Measurements from ENCODE around the gene DNAJB2. TPM values are rescaled to one million over a fixed set of nuclear protein-coding genes. Genes with fewer than 3 reads are reported as not detected.
"Not testable (repeated sequence)": the region's sequence is repeated elsewhere in the genome, so short reads cannot be mapped to it uniquely, and the experiment has no call there.

The DNAJB2 gene
- total RNA-seq, 2 experiments from 2014 or later: 43.8 to 47.5 TPM

GRCh38 chr2:219297766-219298456 is 18.7 kb downstream of the DNAJB2 start:
- Mint-ChIP-seq H3K27ac (no peak overlapping the region), H3K27me3 (peaks cover 11% of the 10 kb centered on the region), H3K4me3 (no peak overlapping the region)

GRCh38 chr2:219298759-219299371 is 19.7 kb downstream of the DNAJB2 start:
- Mint-ChIP-seq H3K27ac (no peak overlapping the region), H3K36me3 (no peaks in the 10 kb centered on the region), H3K4me3 (peak overlapping the region; percentile 65), H3K27me3 (peaks cover 11% of the 10 kb centered on the region), H3K9me3 (no peaks in the 10 kb centered on the region), H3K4me1 (peaks cover 23% of the 10 kb centered on the region)
- DNase-seq: peak; percentile 86

More at GRCh38 chr2:219297766-219298456, 18.7 kb downstream of the DNAJB2 start:
- Mint-ChIP-seq H3K4me1 (peaks cover 25% of the 10 kb centered on the region), H3K36me3 (no peaks in the 10 kb centered on the region), H3K9me3 (no peaks in the 10 kb centered on the region)
- no peak for DNase-seq

- Mint-ChIP-seq H3K4me1 (peaks cover 18% of the 10 kb centered on the region), H3K27me3 (peaks cover 11% of the 10 kb centered on the region), H3K36me3 (no peaks in the 10 kb centered on the region), H3K4me3 (peak overlapping the region; percentile 65), H3K27ac (no peak overlapping the region), H3K9me3 (no peaks in the 10 kb centered on the region)
- DNase-seq: no peak
Observed at GRCh38 chr2:219299372-219299760, 20.2 kb downstream of the DNAJB2 start.

- Mint-ChIP-seq H3K4me1 (peaks cover 15% of the 10 kb centered on the region), H3K4me3 (no peak overlapping the region), H3K27ac (no peak overlapping the region), H3K9me3 (no peaks in the 10 kb centered on the region), H3K36me3 (no peaks in the 10 kb centered on the region), H3K27me3 (peaks cover 14% of the 10 kb centered on the region)
- DNase-seq: no peak
Observed at GRCh38 chr2:219300022-219300421, 20.9 kb downstream of the DNAJB2 start.

- Mint-ChIP-seq H3K4me3 (no peak overlapping the region), H3K9me3 (no peaks in the 10 kb centered on the region), H3K27me3 (peaks cover 36% of the 10 kb centered on the region), H3K4me1 (peaks cover 2% of the 10 kb centered on the region), H3K27ac (no peak overlapping the region), H3K36me3 (no peaks in the 10 kb centered on the region)
- DNase-seq: no peak
Observed at GRCh38 chr2:219302412-219302968, 23.3 kb downstream of the DNAJB2 start.

- Mint-ChIP-seq H3K4me3 (no peak overlapping the region), H3K4me1 (peaks cover 5% of the 10 kb centered on the region), H3K27me3 (peaks cover 51% of the 10 kb centered on the region), H3K27ac (no peak overlapping the region), H3K36me3 (no peaks in the 10 kb centered on the region), H3K9me3 (no peaks in the 10 kb centered on the region)
- DNase-seq: no peak
Observed at GRCh38 chr2:219304223-219304622, 25.1 kb downstream of the DNAJB2 start.

- peaks cover 59% of the 10 kb centered on the region for H3K27me3 Mint-ChIP-seq
Observed at GRCh38 chr2:219306047-219306446, 26.9 kb downstream of the DNAJB2 start.

GRCh38 chr2:219308142-219309101 is 29.3 kb downstream of the DNAJB2 start:
- peaks cover 5% of the 10 kb centered on the region for H3K4me1 Mint-ChIP-seq
- no peak overlapping the region for H3K27ac Mint-ChIP-seq
- H3K4me3 Mint-ChIP-seq: no peak overlapping the region
- H3K36me3 Mint-ChIP-seq: no peaks in the 10 kb centered on the region
- peak; percentile 74 for DNase-seq
- peaks cover 62% of the 10 kb centered on the region for H3K27me3 Mint-ChIP-seq
- H3K9me3 Mint-ChIP-seq: no peaks in the 10 kb centered on the region

More at GRCh38 chr2:219306047-219306446, 26.9 kb downstream of the DNAJB2 start:
- DNase-seq: no peak
- Mint-ChIP-seq H3K4me1 (peaks cover 5% of the 10 kb centered on the region), H3K4me3 (no peak overlapping the region), H3K27ac (no peak overlapping the region), H3K9me3 (no peaks in the 10 kb centered on the region), H3K36me3 (no peaks in the 10 kb centered on the region)

GRCh38 chr2:219309278-219309677 is 30.1 kb downstream of the DNAJB2 start, which contains the start of gene PTPRN:
Gene PTPRN (minus strand): TSS chr2:219309401. CDS start chr2:219309332, 69 bp downstream.
- Mint-ChIP-seq H3K27me3 (peaks cover 66% of the 10 kb centered on the region), H3K4me3 (no peak within 1 kb of the TSS), H3K27ac (no peak within 1 kb of the TSS), H3K9me3 (peaks cover 2% of the 10 kb centered on the region), H3K4me1 (peaks cover 8% of the 10 kb centered on the region), H3K36me3 (no peaks in the 10 kb centered on the region)
- no peak for DNase-seq

- peaks cover 44% of the 10 kb centered on the region for H3K27me3 Mint-ChIP-seq
- not testable (repeated sequence) for H3K4me3 Mint-ChIP-seq, DNase-seq, H3K36me3 Mint-ChIP-seq, H3K4me1 Mint-ChIP-seq, H3K9me3 Mint-ChIP-seq, H3K27ac Mint-ChIP-seq
Observed at GRCh38 chr2:219312683-219313263, 33.6 kb downstream of the DNAJB2 start.

- Mint-ChIP-seq H3K27ac (no peak overlapping the region), H3K4me1 (peaks cover 3% of the 10 kb centered on the region), H3K4me3 (no peak overlapping the region), H3K27me3 (peaks cover 26% of the 10 kb centered on the region), H3K36me3 (no peaks in the 10 kb centered on the region), H3K9me3 (peaks cover 2% of the 10 kb centered on the region)
- DNase-seq: no peak
Observed at GRCh38 chr2:219314804-219315468, 35.8 kb downstream of the DNAJB2 start.

GRCh38 chr2:219323434-219323833 is 44.3 kb downstream of the DNAJB2 start:
- Mint-ChIP-seq H3K27me3 (peaks cover 9% of the 10 kb centered on the region), H3K4me3 (no peak overlapping the region), H3K4me1 (peaks cover 3% of the 10 kb centered on the region), H3K27ac (no peak overlapping the region), H3K36me3 (no peaks in the 10 kb centered on the region), H3K9me3 (no peaks in the 10 kb centered on the region)
- no peak for DNase-seq

GRCh38 chr2:219325136-219325535 is 46.0 kb downstream of the DNAJB2 start:
- Mint-ChIP-seq H3K27ac (no peak overlapping the region), H3K27me3 (peaks cover 14% of the 10 kb centered on the region), H3K36me3 (no peaks in the 10 kb centered on the region), H3K9me3 (no peaks in the 10 kb centered on the region), H3K4me3 (no peak overlapping the region), H3K4me1 (peaks cover 3% of the 10 kb centered on the region)
- DNase-seq: no peak
